Stimulated activated CD4-positive, alpha-beta T cell treated with anti-CD3 and anti-CD28 coated beads, Interleukin-4, amount 100 ng/mL, for 1 hour (primary cell): ENCODE data around the gene UMAD1.

Source experiments
- DNase-seq: peaks from one replicate; pipeline ENCODE4 v3.0.0-alpha.2; 2020

UMAD1 gene

GRCh38 chr7:7848246-7848645 lies 207.7 kb downstream of the UMAD1 start:
- no peak for DNase-seq

- no peak for DNase-seq
Measured at GRCh38 chr7:7848892-7849291, 208.3 kb downstream of the UMAD1 start.

GRCh38 chr7:7850150-7850549 lies 209.6 kb downstream of the UMAD1 start:
- no peak for DNase-seq

- DNase-seq: no peak
Measured at GRCh38 chr7:7851381-7851780, 210.8 kb downstream of the UMAD1 start.

DNA sequence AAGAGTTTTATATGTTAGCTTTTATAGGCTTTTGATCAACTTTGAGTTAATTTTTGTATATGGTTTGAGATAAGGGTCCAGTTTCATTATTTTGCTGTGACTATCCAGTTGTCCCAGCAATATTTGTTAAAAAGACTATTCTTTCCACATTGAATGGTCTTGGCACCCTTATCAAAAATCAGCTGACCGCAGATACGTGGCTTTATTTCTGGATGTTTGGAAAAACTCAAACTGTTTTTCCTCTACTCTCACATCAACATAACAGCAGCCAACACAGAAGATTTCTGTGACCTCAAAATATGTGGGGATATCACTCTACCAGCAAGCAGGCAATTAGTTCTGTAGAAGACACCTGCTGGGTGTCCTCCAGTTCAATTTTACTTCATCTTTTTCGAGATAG lies 211.4 kb downstream of the UMAD1 start:
- no peak for DNase-seq

DNA sequence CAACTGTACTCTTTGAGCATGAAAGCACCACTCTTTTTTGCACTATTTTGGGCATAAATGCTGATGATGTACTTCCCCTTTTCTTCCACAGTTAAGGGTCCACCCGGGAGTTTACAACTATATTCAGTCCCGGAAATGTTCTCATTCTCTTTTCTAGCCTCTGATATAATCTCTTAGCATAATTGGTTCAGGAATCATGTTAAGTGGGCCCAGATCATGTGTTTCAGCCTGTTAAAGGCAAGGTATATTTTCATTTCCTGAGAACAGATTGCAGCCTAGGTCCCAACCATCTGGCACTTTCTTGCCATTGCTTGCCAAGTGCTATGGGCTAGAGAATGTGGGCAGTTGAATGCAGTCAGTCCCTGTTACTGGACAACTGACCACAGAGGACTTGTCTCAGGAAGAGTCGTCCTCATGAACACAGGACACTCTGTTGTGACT lies 216.6 kb downstream of the UMAD1 start:
- DNase-seq: no peak

DNA sequence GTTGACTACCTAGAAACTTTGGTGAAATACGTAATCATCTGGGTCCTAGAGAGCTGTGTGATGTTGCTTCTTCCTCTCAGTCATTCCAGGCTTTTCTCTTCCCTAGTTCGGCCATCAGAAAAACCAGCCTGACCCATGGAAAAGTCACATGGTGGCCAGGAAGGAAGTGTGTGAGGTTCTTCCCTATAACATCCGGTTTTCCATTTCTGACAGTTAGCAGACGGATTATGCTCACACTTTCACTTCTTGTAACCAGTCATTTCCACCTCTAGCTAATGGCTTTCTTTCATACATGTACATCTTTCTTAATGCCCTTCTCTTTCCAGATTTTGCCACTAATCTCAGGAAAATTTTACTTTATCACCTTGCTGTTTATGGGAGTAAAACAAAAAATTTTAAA lies 218.0 kb downstream of the UMAD1 start:
- DNase-seq: no peak

DNA sequence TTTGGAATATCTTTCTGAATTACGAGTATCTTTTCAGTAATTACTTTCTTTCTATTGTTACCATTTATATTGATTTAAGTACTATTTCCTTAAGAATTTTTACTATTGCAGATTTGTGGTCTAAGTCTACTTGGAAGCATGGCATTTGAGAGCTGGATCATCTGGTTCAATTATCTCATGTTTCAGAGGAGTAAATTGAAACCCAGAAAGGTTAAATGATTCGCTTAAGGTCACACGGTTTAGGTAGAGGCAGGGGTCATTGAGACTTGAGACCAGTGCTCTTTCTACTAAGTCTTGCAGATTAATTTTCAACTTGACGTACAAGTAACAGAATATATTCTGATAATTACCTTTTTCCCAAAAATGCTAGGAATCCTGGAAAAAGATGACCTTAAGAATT lies 218.9 kb downstream of the UMAD1 start:
- no peak for DNase-seq

DNA sequence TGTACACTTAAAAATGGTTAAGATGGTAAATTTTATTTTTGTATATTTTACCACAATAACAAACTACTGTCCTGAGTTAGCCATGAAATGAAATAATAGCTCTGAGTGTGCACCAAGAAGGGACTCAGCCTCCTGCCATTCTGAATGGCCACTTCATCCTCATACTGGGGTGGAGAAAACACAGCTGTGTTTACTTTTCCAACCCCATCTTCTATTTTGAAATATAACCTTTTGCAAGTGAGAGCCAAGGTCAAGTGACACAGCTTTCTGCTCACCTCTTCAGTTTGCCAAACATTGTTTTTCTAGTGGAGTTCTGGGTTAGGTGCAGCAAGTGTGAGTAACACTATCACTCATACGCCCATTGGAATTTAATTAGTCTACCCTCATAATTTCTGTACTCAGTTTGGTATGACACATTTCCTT lies 220.7 kb downstream of the UMAD1 start:
- DNase-seq: no peak

- DNase-seq: no peak
Measured at GRCh38 chr7:7862393-7862792, 221.8 kb downstream of the UMAD1 start.

GRCh38 chr7:7867846-7868571 lies 227.5 kb downstream of the UMAD1 start:
- no peak for DNase-seq

DNA sequence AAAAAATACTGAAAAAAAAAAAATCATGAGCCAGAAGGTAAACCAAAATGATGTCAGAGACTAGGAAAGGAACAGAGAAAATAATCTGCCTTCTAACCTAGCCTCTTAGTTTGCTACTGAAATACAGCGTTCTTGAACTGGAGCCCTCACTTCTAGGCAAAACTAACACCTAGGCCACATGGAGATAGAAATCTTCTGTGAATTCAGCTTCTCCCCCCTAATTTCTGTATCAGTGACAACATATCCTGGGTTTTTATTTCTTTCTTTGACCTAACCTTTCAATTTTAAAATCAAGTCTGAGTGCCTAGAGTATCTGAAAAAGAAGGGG lies 228.0 kb downstream of the UMAD1 start:
- no peak for DNase-seq

DNA sequence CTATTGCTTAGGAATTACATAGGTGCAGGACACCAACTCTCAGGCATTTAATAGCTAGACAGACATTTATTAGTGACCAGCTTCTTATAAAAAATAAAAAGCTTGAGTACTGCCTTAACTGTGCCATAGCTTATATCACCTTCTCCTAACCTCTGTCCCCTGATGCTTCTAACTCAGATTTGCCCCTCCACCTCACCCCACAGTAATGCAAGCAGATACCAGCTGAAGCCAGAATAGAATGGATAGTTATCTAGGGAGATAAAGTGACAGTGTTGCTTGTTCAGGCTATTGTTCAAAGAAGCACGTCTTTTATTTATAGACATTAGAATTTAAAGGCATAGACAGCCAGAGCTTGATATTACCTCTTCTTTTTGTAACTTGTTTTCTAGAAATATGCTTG lies 228.5 kb downstream of the UMAD1 start:
- no peak for DNase-seq

DNA sequence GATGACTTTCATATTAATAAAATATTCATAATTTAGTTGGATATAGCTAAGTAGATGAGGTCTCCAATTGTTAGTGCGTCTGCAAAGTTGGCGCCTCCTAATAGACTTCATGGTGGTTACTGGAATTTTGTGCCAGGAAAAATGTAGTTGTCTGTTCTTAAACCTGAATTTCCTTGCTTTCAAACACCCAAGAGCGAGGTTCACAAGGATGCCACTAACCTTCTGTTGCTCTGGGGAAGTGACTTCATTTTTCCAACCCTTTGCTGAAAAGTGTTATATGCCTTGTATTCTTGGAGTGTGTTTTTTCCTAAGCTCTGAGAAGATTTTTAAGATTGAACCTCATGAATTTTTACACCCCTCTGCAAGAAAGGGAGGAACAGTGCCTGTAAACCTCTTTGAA lies 229.1 kb downstream of the UMAD1 start:
- no peak for DNase-seq

DNA sequence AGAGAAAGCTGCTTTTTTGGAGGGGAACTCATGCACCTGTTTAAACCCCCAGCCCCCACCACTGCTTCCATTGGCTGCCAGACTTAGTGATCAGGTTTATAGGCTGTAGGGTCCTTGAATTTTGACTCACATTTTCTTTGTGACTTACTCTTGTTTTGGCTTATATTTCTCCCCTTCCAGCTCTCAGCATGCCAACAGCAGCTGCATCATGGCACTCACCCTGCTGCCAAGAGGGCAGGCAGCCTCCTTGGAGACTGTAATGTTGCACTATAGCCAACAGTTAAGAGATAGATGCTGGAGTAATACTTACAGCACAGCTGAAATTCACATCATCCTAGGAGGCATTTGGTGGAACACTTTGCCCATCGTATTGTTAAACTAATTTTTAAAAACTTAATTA lies 230.0 kb downstream of the UMAD1 start:
- DNase-seq: no peak

GRCh38 chr7:7876419-7876818 lies 235.9 kb downstream of the UMAD1 start:
- no peak for DNase-seq

DNA sequence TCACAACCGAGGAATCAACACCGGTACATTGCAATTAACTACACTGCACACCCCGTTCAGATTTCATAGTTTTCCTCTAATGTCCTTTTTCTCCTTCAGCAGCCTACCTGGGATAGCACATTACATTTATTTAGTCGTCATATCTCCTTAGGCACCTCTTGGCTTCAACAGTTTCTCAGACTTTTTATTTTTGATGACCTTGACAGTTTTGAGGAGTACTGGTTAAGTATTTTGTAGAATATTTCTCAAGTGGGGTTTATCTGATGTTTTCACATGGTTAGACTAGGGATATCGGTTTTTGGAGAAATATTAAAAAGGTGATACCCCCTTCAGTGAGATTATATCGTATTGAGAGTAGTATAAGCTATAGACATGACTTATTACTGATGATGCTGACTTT lies 241.0 kb downstream of the UMAD1 start:
- DNase-seq: no peak

DNA sequence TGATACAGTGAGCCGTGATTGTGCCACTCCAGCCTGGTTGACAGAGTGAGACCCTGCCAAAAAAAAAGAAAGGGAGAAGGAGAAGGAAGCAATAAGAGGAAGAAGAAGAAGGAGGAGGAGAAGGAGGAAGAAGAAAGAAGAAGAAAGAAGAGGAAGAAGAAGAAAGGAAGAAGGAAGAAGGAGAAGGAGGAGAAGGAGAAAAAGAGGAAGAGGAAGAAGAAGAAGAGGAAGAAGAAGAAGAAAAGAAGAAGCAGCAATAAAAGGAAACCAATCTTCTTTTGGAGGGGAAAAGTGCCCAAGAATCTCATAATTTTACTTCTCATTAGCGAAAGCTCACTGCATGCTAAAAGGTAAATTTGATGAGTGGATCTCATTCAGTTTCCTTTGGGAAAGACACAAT lies 242.3 kb downstream of the UMAD1 start:
- no peak for DNase-seq

DNA sequence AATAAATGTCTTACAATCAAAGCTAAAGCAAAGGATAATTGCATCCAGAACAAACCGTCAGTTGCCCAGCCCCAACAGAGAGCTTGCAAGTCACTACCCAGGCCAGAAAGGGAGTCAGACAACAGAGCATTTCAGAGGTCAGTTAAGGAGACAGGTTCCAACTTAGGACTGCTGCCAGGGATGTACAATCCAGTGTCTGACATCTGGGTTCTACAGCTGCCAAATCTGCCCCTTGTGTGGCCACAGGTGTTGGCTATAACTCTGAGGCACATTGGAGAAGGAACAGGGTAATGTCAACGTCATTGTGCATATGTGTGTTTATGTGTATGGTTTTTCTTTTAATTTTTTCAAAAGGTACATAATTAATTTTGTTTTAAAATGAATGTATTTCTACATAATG lies 242.8 kb downstream of the UMAD1 start:
- DNase-seq: no peak

DNA sequence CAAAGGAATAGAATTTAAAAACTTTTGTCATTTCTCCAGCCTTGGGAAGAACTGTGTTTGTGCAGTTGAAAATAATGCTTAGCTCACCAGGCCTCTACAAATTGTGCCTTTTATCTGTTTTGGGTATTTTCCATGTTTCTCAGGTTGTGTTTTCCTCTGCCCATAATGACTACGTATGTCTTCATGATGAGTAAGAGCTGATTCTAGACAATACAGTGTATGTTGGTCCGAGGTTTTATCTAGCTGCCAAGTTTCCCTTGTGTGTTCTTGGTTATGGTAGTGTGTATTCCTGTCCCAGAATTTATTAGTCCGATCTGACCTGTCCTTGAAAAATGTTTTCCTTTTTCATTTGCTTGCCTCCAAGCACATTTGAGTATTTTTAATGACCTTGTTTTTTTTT lies 244.3 kb downstream of the UMAD1 start:
- no peak for DNase-seq

DNA sequence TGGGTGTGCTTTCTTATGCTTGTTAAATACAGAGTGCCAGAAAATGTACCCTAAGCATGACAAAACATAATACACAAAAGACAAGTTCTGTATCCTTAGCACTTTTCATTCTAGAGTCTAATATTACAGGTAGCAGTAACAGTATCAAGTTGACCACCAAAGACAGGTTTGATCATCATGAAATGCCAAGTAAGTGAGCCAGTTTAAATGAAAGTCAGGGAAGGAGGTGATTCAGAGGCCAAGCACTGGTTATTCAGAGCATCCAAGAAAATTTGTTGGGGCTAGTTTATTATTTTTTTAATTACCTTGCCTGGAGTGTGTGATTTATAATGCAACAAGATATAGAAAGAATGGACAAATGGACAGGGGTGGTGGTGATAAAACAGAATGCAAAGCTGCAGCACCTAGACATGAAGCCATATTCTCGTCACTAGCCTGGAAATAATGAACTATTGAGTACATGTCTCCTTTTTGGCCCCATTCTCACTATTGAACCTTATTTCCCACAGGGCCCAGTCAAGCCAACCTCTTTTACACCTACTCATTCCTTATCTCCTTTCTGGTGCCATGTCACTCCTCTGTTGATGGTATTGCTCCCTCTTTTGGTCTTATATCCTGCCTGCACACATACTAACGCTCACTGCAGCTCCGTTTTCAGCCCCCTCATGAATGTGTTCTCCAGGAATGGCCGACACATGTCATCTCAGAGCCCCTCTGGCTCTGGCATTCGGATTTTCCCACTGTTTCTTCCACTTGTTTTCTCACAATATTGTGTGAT lies 249.4 kb downstream of the UMAD1 start:
- no peak for DNase-seq

GRCh38 chr7:7895004-7895650 lies 254.6 kb downstream of the UMAD1 start:
- no peak for DNase-seq

DNA sequence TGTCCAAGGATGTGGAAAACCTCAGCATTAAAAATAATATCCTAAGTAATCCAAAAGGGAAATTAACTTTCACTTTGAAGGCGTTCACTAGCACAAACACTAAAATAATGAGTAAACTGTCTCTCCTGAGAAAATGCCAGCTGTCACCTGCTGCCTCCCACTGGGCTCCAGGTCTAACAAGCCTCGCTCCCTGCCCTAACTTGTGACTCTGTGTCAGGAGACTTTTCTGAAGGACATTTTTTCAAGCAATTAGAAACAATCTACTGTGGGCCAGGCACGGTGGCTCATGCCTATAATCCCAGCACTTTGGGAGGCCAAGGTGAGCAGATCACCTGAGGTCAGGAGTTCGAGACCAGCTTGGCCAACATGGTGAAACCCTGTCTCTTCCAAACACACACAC lies 255.2 kb downstream of the UMAD1 start:
- DNase-seq: no peak

GRCh38 chr7:7897509-7897908 lies 257.0 kb downstream of the UMAD1 start:
- DNase-seq: no peak
